NCI-H2107 treated with DMSO at 0.1 percent for 48 hours (cell line): ENCODE measurements around the gene NXPH1.

Experiments used
- DNase-seq: peaks from one replicate; lab custom pipeline; 2025; ENCODE audit not compliant: unreplicated experiment; lab: John Stamatoyannopoulos, UW

Gene NXPH1

GRCh38 chr7:8585591-8585990 lies 152.2 kb downstream of the NXPH1 start:
- no peak for DNase-seq

- DNase-seq, result no peak
Observed at GRCh38 chr7:8590225-8590624, 156.8 kb downstream of the NXPH1 start.

- peak; percentile 66 for DNase-seq
Observed at GRCh38 chr7:8590791-8591190, 157.4 kb downstream of the NXPH1 start.

- no peak for DNase-seq
Observed at GRCh38 chr7:8591289-8591688, 157.9 kb downstream of the NXPH1 start.

- no peak for DNase-seq
Observed at GRCh38 chr7:8592167-8592566, 158.8 kb downstream of the NXPH1 start.

- DNase-seq, result no peak
Observed at GRCh38 chr7:8594115-8594514, 160.7 kb downstream of the NXPH1 start.

GRCh38 chr7:8597565-8597964 lies 164.2 kb downstream of the NXPH1 start:
- DNase-seq, result peak; percentile 92

GRCh38 chr7:8601121-8601520 lies 167.7 kb downstream of the NXPH1 start:
- DNase-seq, result no peak

- no peak for DNase-seq
Observed at GRCh38 chr7:8605221-8605620, 171.8 kb downstream of the NXPH1 start.

GRCh38 chr7:8612584-8612983 lies 179.2 kb downstream of the NXPH1 start:
- no peak for DNase-seq

GRCh38 chr7:8613191-8613590 lies 179.8 kb downstream of the NXPH1 start:
- no peak for DNase-seq

- no peak for DNase-seq
Observed at GRCh38 chr7:8615019-8615418, 181.6 kb downstream of the NXPH1 start.

- no peak for DNase-seq
Observed at GRCh38 chr7:8618441-8619070, 185.1 kb downstream of the NXPH1 start.

- DNase-seq, result no peak
Observed at GRCh38 chr7:8620169-8620568, 186.8 kb downstream of the NXPH1 start.

- DNase-seq, result no peak
Observed at GRCh38 chr7:8625612-8626011, 192.2 kb downstream of the NXPH1 start.

- no peak for DNase-seq
Observed at GRCh38 chr7:8627325-8627724, 193.9 kb downstream of the NXPH1 start.

GRCh38 chr7:8628656-8629055 lies 195.2 kb downstream of the NXPH1 start:
- DNase-seq, result no peak

GRCh38 chr7:8629504-8629903 lies 196.1 kb downstream of the NXPH1 start:
- no peak for DNase-seq

- peak; percentile 59 for DNase-seq
Observed at GRCh38 chr7:8637322-8637721, 203.9 kb downstream of the NXPH1 start.

GRCh38 chr7:8638076-8638475 lies 204.7 kb downstream of the NXPH1 start:
- peak; percentile 99 for DNase-seq

GRCh38 chr7:8639668-8640067 lies 206.3 kb downstream of the NXPH1 start:
- no peak for DNase-seq

GRCh38 chr7:8640671-8641070 lies 207.3 kb downstream of the NXPH1 start:
- no peak for DNase-seq
